AG08396 (cell line): Measurements from ENCODE around the gene ANO6.

Source experiments
- DNase-seq: peaks from one replicate; pipeline ENCODE4 v3.0.0; 2012; ENCODE audit warnings: low spot score, mixed read lengths

Gene ANO6

GRCh38 chr12:45458854-45459807, 243.2 kb downstream of the ANO6 start:
- no peak for DNase-seq

- DNase-seq, result no peak
Observed at GRCh38 chr12:45462506-45462905, 246.6 kb downstream of the ANO6 start.

- no peak for DNase-seq
Observed at GRCh38 chr12:45464699-45465098, 248.8 kb downstream of the ANO6 start.

GRCh38 chr12:45468751-45469615, 253.1 kb downstream of the ANO6 start:
- DNase-seq, result no peak

DNA sequence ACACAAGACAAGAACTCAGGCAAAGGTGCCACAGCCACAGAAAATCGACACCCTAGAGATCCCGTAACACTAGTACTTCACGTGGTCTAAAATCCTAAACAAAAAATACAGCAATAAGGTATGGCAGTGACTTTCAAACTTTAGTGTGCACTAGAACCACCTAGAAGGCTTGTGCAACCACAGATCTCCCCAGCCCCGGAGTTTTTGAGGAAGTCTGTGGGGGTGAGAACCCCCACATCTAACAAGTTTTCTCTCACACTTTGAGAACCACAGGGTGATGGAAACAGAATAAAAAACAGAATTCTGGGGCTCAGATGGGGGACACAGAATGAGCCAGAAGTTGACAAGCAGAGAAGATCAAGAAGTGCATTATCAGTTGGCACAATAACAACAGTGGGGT, 254.0 kb downstream of the ANO6 start:
- no peak for DNase-seq

GRCh38 chr12:45473636-45474035, 257.7 kb downstream of the ANO6 start:
- no peak for DNase-seq

DNA sequence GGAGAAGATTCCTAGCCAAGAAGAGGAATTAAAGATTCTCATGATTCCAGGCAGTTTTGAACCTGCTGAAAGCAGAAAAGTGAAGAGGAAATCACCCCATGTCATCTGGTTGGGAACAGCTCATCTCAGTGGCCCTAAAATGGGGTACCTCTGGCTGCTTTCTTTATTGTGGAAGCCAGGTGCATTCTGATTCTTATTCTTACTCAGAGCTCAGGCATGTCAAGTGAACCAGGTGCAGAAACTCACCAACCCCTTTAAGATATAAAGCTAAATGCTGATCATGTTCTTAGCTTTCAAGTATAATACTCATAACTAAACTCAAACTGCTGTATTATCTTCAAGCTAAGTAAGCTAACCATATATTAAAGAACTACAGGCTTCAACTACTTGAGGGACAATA, 259.7 kb downstream of the ANO6 start:
- DNase-seq, result no peak

DNA sequence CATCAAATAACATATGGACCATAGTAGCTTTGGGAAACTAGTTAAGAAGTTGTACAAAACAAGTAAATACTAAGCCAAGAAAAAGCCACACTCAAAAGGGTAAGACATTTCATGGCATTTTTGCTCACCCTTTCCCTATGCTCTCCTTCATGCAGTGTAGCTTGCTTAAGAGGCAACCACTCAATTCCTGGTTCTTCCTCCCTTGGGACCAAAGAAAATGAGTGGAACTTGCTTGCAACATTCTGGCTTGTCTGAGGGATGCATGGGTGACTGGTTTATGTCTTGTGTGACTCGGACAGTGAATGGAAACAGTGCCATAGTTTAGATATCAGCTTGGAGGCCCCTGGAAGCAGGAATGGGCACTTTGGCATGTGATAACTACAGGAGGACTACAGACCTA, 261.6 kb downstream of the ANO6 start:
- no peak for DNase-seq

DNA sequence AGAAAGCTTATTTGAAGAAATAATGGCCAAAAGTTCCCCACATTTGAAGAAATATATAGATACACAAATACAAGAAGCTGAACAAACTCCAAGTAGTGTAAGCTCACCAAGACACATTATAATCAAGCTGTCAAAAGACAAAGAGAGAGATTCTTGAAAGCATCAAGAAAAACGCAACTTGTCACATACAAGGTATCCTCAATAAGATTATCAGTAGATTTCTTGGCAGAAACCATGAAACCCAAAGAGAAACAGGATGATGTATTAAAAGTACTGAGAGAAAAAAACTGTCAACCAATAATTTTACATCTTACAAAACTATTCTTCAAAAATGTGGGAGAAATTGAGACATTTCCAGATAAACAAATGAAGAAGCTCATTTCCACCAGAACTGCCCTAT, 263.0 kb downstream of the ANO6 start:
- DNase-seq, result no peak

- no peak for DNase-seq
Observed at GRCh38 chr12:45481746-45482145, 265.9 kb downstream of the ANO6 start.

GRCh38 chr12:45483571-45483970, 267.7 kb downstream of the ANO6 start:
- DNase-seq, result no peak
